ENCODE data around the gene HLA-DPA1. TPM values are rescaled to one million over a fixed set of nuclear protein-coding genes. Genes with fewer than 3 reads are reported as not detected.
"Not testable (repeated sequence)": the region's sequence is repeated elsewhere in the genome, so short reads cannot be mapped to it uniquely, and the experiment has no call there.

The HLA-DPA1 gene
- total RNA-seq, 2 experiments from 2014 or later: 27.6 to 27.9 TPM

DNA sequence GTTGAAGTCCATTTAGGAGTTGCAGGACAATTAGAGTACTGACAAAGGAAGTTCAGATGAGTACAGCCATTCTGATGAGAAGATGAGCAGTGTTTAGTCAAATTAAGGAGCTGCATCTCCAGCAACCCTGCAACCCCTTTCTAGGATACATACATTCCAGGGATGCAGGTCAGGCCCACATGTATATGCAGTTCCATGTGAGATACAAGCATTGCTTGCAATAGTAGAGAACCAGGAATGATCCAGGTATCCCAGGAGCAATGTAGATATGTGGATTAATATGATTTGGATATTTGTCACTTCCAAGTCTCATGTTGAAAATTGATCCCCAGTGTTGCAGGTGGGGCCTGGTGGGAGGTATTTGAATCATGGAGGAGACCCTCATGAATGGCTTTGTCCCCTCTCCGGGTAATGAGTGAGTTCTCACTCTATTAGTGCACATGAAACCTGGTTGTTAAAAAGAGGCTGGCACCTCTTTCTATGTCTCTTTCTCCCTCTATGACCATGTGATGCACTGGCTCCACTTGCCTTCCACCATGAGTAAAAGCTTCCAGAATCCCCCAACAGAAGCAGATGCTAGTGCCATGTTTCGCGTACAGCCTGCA lies 6.4 kb downstream of the HLA-DPA1 start:
- ChIA-PET POLR2A (no interaction called here), CTCF (interaction anchor here (1.0 to 1.1 kb wide), 2 partner anchors 18 to 53 kb away, joined by 3 read pairs; no protein-coding TSS in a partner anchor)
- DNase-seq (no peak), ATAC-seq (no peak)
- Mint-ChIP-seq H3K4me3 (no peak overlapping the region), H3K27ac (no peak overlapping the region), H3K9me3 (no peaks in the 10 kb centered on the region), H3K4me1 (ENCODE audit: low read depth) (peaks cover 4% of the 10 kb centered on the region), H3K27me3 (peaks cover 1% of the 10 kb centered on the region), H3K36me3 (ENCODE audit: low read depth) (peaks cover 2% of the 10 kb centered on the region)
- TF ChIP-seq, protein P1, sequence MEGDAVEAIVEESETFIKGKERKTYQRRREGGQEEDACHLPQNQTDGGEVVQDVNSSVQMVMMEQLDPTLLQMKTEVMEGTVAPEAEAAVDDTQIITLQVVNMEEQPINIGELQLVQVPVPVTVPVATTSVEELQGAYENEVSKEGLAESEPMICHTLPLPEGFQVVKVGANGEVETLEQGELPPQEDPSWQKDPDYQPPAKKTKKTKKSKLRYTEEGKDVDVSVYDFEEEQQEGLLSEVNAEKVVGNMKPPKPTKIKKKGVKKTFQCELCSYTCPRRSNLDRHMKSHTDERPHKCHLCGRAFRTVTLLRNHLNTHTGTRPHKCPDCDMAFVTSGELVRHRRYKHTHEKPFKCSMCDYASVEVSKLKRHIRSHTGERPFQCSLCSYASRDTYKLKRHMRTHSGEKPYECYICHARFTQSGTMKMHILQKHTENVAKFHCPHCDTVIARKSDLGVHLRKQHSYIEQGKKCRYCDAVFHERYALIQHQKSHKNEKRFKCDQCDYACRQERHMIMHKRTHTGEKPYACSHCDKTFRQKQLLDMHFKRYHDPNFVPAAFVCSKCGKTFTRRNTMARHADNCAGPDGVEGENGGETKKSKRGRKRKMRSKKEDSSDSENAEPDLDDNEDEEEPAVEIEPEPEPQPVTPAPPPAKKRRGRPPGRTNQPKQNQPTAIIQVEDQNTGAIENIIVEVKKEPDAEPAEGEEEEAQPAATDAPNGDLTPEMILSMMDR (IDR thresholded peaks at IDR 0.05): no peak
- intact Hi-C loops (cut with micrococcal nuclease): no loop called here

DNA sequence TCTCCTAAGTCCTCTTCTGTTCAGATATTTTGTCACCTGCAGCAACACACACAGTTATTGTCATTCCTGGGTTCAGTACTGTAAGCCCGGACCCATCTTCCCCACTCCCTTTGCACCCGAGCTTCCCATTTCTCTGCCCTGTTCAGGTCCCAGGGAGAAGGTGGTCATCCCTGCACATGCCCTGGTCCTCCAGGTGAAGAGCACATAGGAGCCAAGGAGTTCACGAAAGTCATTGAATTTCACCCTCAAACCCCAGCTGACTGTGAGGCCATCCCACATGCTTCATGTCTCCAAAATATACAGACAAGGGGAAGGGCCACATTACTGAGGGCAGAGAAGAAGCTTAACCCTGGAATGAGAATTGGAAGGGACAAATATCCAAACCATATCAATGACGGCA lies 8.1 kb downstream of the HLA-DPA1 start:
- no peaks in the 10 kb centered on the region for H3K9me3 Mint-ChIP-seq

DNA sequence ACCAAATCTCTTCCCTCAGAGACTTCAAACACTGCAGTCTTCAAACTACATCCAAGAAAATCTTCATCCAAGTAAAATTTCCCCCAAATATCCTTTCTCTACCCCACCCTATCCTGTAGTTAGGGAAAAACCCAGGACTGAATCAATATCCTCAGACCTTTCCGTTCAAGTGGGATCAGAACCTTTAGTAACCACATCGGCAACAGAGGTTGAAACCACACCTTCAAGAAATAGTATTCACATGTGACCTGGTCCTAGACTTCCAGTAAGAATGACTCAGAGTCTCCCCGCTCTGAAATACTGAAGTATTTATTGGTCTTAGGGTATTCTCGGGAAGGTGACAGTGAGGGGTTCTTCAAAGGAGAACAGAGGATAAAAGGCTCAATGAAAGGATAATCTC lies 8.7 kb downstream of the HLA-DPA1 start:
- peaks cover 1% of the 10 kb centered on the region for H3K27me3 Mint-ChIP-seq
- H3K4me1 Mint-ChIP-seq (ENCODE audit: low read depth): no peaks in the 10 kb centered on the region
- no peak overlapping the region for H3K27ac Mint-ChIP-seq
- intact Hi-C loops (cut with micrococcal nuclease): no loop called here
- ATAC-seq (no peak), DNase-seq (no peak)
- TF ChIP-seq, protein P1 (IDR thresholded peaks at IDR 0.05): no peak
- CTCF ChIA-PET: interaction anchor here (1.2 to 1.3 kb wide), 2 partner anchors 32 to 50 kb away, joined by 4 to 7 read pairs; no protein-coding TSS in a partner anchor
- no peak overlapping the region for H3K4me3 Mint-ChIP-seq
- H3K9me3 Mint-ChIP-seq: no peaks in the 10 kb centered on the region
- peaks cover 2% of the 10 kb centered on the region for H3K36me3 Mint-ChIP-seq (ENCODE audit: low read depth)
- POLR2A ChIA-PET: no interaction called here

More for the DNA sequence above, 8.1 kb downstream of the HLA-DPA1 start:
- no peaks in the 10 kb centered on the region for H3K4me1 Mint-ChIP-seq (ENCODE audit: low read depth)
- H3K4me3 Mint-ChIP-seq: no peak overlapping the region
- TF ChIP-seq, protein P1 (IDR thresholded peaks at IDR 0.05): no peak
- ATAC-seq (no peak), DNase-seq (no peak)
- intact Hi-C loops (cut with micrococcal nuclease): no loop called here
- CTCF ChIA-PET: interaction anchor here (0.9 to 1.2 kb wide), 3 partner anchors 10 to 50 kb away, joined by 3 to 7 read pairs (median 4); partner anchors contain the start of gene HLA-DPB1
- H3K27ac Mint-ChIP-seq: no peak overlapping the region
- H3K27me3 Mint-ChIP-seq: peaks cover 1% of the 10 kb centered on the region
- POLR2A ChIA-PET: no interaction called here
- peaks cover 2% of the 10 kb centered on the region for H3K36me3 Mint-ChIP-seq (ENCODE audit: low read depth)

DNA sequence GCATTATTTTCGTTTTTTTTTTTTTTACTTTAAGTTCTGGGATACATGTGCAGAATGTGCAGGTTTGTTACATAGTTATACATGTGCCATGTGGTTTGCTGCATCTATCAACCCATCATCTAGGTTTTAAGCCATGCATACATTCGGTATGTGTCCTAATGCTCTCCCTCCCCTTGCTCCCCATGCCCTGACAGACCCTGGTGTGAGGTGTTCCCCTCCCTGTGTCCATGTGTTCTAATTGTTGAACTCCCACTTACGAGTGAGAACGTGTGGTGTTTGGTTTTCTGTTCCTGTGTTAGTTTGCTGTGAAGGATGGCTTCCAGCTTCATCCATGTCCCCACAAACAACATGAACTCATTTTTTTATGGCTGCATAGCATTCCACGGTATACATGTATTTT lies 10.0 kb downstream of the HLA-DPA1 start:
- DNase-seq; H3K9me3 Mint-ChIP-seq; H3K27ac Mint-ChIP-seq; H3K4me3 Mint-ChIP-seq; H3K36me3 Mint-ChIP-seq (ENCODE audit: low read depth); H3K4me1 Mint-ChIP-seq (ENCODE audit: low read depth); H3K27me3 Mint-ChIP-seq; POLR2A ChIA-PET; ATAC-seq; intact Hi-C loops (cut with micrococcal nuclease): not testable (repeated sequence)
- CTCF ChIA-PET: interaction anchor here (1.3 kb wide), 1 partner anchor 31 kb away, joined by 4 read pairs; no protein-coding TSS in a partner anchor

DNA sequence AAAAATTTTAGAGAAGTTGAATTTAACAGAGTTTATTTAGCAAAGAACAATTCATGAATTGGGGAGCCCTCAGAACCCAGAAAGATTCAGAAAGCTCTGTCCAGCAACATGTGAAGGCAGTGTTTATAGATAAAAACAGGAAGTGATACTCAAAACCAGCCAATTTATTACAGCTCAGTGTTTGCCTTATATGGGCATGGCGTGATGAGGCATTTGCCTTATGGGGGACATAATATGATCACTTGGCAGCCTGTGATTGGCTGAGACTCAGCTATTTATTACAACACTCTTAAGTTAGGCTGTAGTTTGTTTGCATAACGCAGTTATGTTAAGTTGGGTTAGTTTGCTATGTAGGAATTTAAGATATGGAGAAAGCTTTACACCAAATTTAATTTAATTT lies 11.5 kb downstream of the HLA-DPA1 start:
- POLR2A ChIA-PET: interaction anchor here (0.6 to 1.1 kb wide), 3 partner anchors 11 to 14 kb away, joined by 3 read pairs; partner anchors contain the start of gene HLA-DPB1
- intact Hi-C loops (cut with micrococcal nuclease): no loop called here

More for the DNA sequence above, 11.5 kb downstream of the HLA-DPA1 start:
- Mint-ChIP-seq H3K36me3 (ENCODE audit: low read depth) (no peaks in the 10 kb centered on the region), H3K9me3 (no peaks in the 10 kb centered on the region), H3K4me1 (ENCODE audit: low read depth) (no peaks in the 10 kb centered on the region), H3K27ac (no peak overlapping the region), H3K27me3 (peaks cover 5% of the 10 kb centered on the region), H3K4me3 (no peak overlapping the region)
- DNase-seq (peak; percentile 45), ATAC-seq (peak; percentile 77)
- CTCF ChIA-PET: interaction anchor here (1.4 kb wide), 1 partner anchor 77 kb away, joined by 3 read pairs; no protein-coding TSS in a partner anchor
- TF ChIP-seq, protein P1 (IDR thresholded peaks at IDR 0.05): no peak

Measured in activated CD8-positive, alpha-beta T cell treated with anti-CD3 and anti-CD28 coated beads for 36 hours (primary cell).